RWPE2 (cell line): ENCODE measurements around the gene TAS2R38.
A peak's percentile ranks its signal among the peaks of the same experiment; 100 is the strongest.

Source experiments
- ATAC-seq: fragments of 200-7000 bp; cut with Tn5 transposase; 3 replicates; pipeline ENCODE4 v1.9.1; 2021; ENCODE audit warnings: low read depth
- DNase-seq: peaks from one replicate; pipeline ENCODE4 v3.0.0-alpha.2; 2020; ENCODE audit warnings: low spot score
- H3K27ac ChIP-seq: fragments of 450-650 bp; 2 replicates; pipeline ENCODE4 v1.5.1; 2017; ENCODE audit warnings: mild to moderate bottlenecking; ENCODE audit not compliant: poor library complexity, severe bottlenecking
- H3K27me3 ChIP-seq: fragments of 250-450 bp; sonication (Bioruptor Pico); 2 replicates; pipeline ENCODE4 v1.5.1; 2021; ENCODE audit warnings: mild to moderate bottlenecking, moderate library complexity; ENCODE audit not compliant: insufficient read depth, poor library complexity, severe bottlenecking
- H3K36me3 ChIP-seq: fragments of 250-450 bp; sonication (Bioruptor Pico); 2 replicates; pipeline ENCODE4 v1.5.1; 2020; ENCODE audit warnings: low read depth, mild to moderate bottlenecking, moderate library complexity
- H3K4me1 ChIP-seq: fragments of 250-450 bp; sonication (Bioruptor Pico); 2 replicates; pipeline ENCODE4 v1.5.1; 2021; ENCODE audit warnings: mild to moderate bottlenecking, moderate library complexity; ENCODE audit not compliant: insufficient read depth, poor library complexity, severe bottlenecking
- H3K4me3 ChIP-seq: fragments of 250-450 bp; sonication (Bioruptor Pico); 2 replicates; pipeline ENCODE4 v1.5.1; 2021; ENCODE audit warnings: mild to moderate bottlenecking, moderate library complexity; ENCODE audit not compliant: severe bottlenecking
- H3K9me3 ChIP-seq: fragments of 250-450 bp; sonication (Bioruptor Pico); 2 replicates; pipeline ENCODE4 v1.5.1; 2021; ENCODE audit warnings: mild to moderate bottlenecking, moderate library complexity; ENCODE audit not compliant: severe bottlenecking
- CTCF ChIP-seq: fragments of 450-650 bp; IDR thresholded peaks from one replicate; pipeline ENCODE4 v1.5.1; 2017; ENCODE audit warnings: mild to moderate bottlenecking, moderate library complexity; ENCODE audit not compliant: poor library complexity, severe bottlenecking

Gene TAS2R38

GRCh38 chr7:141944811-141945210 lies 28.8 kb downstream of the TAS2R38 start:
- Histone ChIP-seq H3K9me3 (peaks cover 2% of the 10 kb centered on the region), H3K4me1 (peaks cover 12% of the 10 kb centered on the region), H3K27ac (peak overlapping the region; percentile 32), H3K4me3 (no peak overlapping the region), H3K27me3 (no peaks in the 10 kb centered on the region), H3K36me3 (no peaks in the 10 kb centered on the region)
- DNase-seq, result no peak
- no peak for ATAC-seq
- no peak for TF ChIP-seq CTCF

- Histone ChIP-seq H3K36me3 (no peaks in the 10 kb centered on the region), H3K27ac (no peak overlapping the region), H3K9me3 (peaks cover 2% of the 10 kb centered on the region), H3K27me3 (no peaks in the 10 kb centered on the region), H3K4me3 (no peak overlapping the region), H3K4me1 (peaks cover 12% of the 10 kb centered on the region)
- TF ChIP-seq CTCF, result no peak
- no peak for ATAC-seq
- no peak for DNase-seq
These were observed 29.7 kb downstream of the TAS2R38 start for GRCh38 chr7:141943846-141944245.

- H3K4me3 ChIP-seq, result no peak overlapping the region
- no peak for DNase-seq
- no peak overlapping the region for H3K27ac ChIP-seq
- ATAC-seq, result no peak
- no peaks in the 10 kb centered on the region for H3K27me3 ChIP-seq
- no peak for TF ChIP-seq CTCF
- H3K4me1 ChIP-seq, result peaks cover 12% of the 10 kb centered on the region
- H3K9me3 ChIP-seq, result peaks cover 2% of the 10 kb centered on the region
- H3K36me3 ChIP-seq, result no peaks in the 10 kb centered on the region
These were observed 32.5 kb downstream of the TAS2R38 start for GRCh38 chr7:141941075-141941474.

GRCh38 chr7:141930211-141930610 lies 43.4 kb downstream of the TAS2R38 start:
- Histone ChIP-seq H3K4me3 (no peak overlapping the region), H3K36me3 (no peaks in the 10 kb centered on the region), H3K27ac (no peak overlapping the region), H3K9me3 (no peaks in the 10 kb centered on the region), H3K4me1 (no peaks in the 10 kb centered on the region), H3K27me3 (no peaks in the 10 kb centered on the region)
- DNase-seq, result no peak
- no peak for ATAC-seq
- no peak for TF ChIP-seq CTCF

- Histone ChIP-seq H3K9me3 (no peaks in the 10 kb centered on the region), H3K27me3 (no peaks in the 10 kb centered on the region), H3K4me1 (no peaks in the 10 kb centered on the region), H3K4me3 (no peak overlapping the region), H3K27ac (no peak overlapping the region), H3K36me3 (no peaks in the 10 kb centered on the region)
- TF ChIP-seq CTCF, result no peak
- DNase-seq (no peak), ATAC-seq (no peak)
These were observed 44.8 kb downstream of the TAS2R38 start for GRCh38 chr7:141928845-141929195.
